Esophagus muscularis mucosa (tissue), 4 donors: Measurements from ENCODE around the gene ADAMTS9. TPM values are rescaled to one million over a fixed set of nuclear protein-coding genes. Genes with fewer than 3 reads are reported as not detected.
"Not testable (repeated sequence)": the region's sequence is repeated elsewhere in the genome, so short reads cannot be mapped to it uniquely, and the experiment has no call there.

ENCODE experiments used
- DNase-seq: peaks from one replicate; pipeline ENCODE4 v3.0.0-alpha.2; 2017; ENCODE audit errors: extremely low spot score
- H3K27ac ChIP-seq, 4 donors: fragments of 200-600 bp; sonication (generic); replicated peaks in 1 of 4; 1 replicate in 3 of 4; 2 replicates in 1 of 4; pipeline ENCODE4 v1.5.1; 2016 to 2019; ENCODE audit warnings: mild to moderate bottlenecking in 1 of 4
- H3K27me3 ChIP-seq, 4 donors: fragments of 200-600 bp; sonication (generic); one replicate each; pipeline versions ENCODE4 v1.5.1 to v1.6.0; 2016 to 2019
- H3K36me3 ChIP-seq, 4 donors: fragments of 200-600 bp; sonication (generic); one replicate each; pipeline ENCODE4 v1.5.1; 2016 to 2019
- H3K4me1 ChIP-seq, 4 donors: fragments of 200-600 bp; sonication (generic); one replicate each; pipeline ENCODE4 v1.5.1; 2016 to 2019
- H3K4me3 ChIP-seq, 4 donors: fragments of 200-600 bp; sonication (generic); 1 replicate in 2 of 4; 2 replicates in 2 of 4; pipeline ENCODE4 v1.5.1; 2016 to 2019; ENCODE audit warnings: mild to moderate bottlenecking in 4 of 4, moderate library complexity in 1 of 4
- H3K9me3 ChIP-seq, 4 donors: fragments of 200-600 bp; sonication (generic); 1 replicate in 3 of 4; 2 replicates in 1 of 4; pipeline ENCODE4 v1.5.1; 2016 to 2019
- CTCF ChIP-seq, 3 experiments: fragments of 200-600 bp in 2 of 3; fragments of 450-650 bp in 1 of 3; sonication (generic) in 2 of 3; IDR thresholded peaks; one replicate each; pipeline ENCODE4 v1.5.1; 2017 to 2019; ENCODE audit warnings: antibody characterized with exemption in 3 of 3, mild to moderate bottlenecking in 2 of 3, moderate library complexity in 1 of 3
- EP300 ChIP-seq: sonication (generic); formaldehyde crosslinking; IDR thresholded peaks from one replicate; pipeline ENCODE4 v1.6.1; 2017; ENCODE audit warnings: antibody characterized with exemption
- POLR2A ChIP-seq: fragments of 450-650 bp; IDR thresholded peaks from one replicate; pipeline ENCODE4 v1.6.1; 2017; ENCODE audit warnings: antibody characterized with exemption, moderate library complexity, mild to moderate bottlenecking, low read depth
- POLR2AphosphoS5 ChIP-seq, 2 donors: sonication (generic); formaldehyde crosslinking; IDR thresholded peaks; one replicate each; pipeline ENCODE4 v1.6.1; 2017; ENCODE audit warnings: antibody characterized with exemption in 2 of 2
- WGBS: methylation state at CpG from one replicate; pipeline ENCODE4 v1.1.5; 2018; 5-methylcytosine and 5-hydroxymethylcytosine counted together
- intact Hi-C: fragments of 100-400 bp; cut with DNase I; formaldehyde crosslinking; loops from one replicate; pipeline ENCODE4 v1.15.1; 2023
- total RNA-seq, 4 donors: library from RNA; depleted of rRNA; stranded (reverse); fragments of >200 nt; gene quantifications; one replicate each; pipeline versions ENCODE4 v1.1.0 to v1.2.1, GENCODE V29; 2016

ADAMTS9 gene
- total RNA-seq, 4 donors from 2014 or later = 45.3 to 142 (median 56.6) TPM

GRCh38 chr3:64550745-64551144 lies 137.1 kb downstream of the ADAMTS9 start:
- no peak for TF ChIP-seq POLR2AphosphoS5 (IDR thresholded peaks at IDR 0.05)
- TF ChIP-seq EP300 = no peak
- TF ChIP-seq CTCF (IDR thresholded peaks at IDR 0.05) = no peak
- TF ChIP-seq POLR2A = no peak
- DNase-seq = peak; percentile 60
- H3K36me3 ChIP-seq = peaks cover 0 to 92% (median 9%) of the 10 kb centered on the region in 4 donors
- H3K27ac ChIP-seq = peak overlapping the region; percentile 79 to 87 (median 83)
- intact Hi-C loops = loop anchor here (5.0 kb wide), 1 partner anchor 62 kb away; no protein-coding TSS in a partner anchor
- no peaks in the 10 kb centered on the region for H3K9me3 ChIP-seq
- peaks cover 10 to 73% (median 61%) of the 10 kb centered on the region in 4 donors for H3K4me1 ChIP-seq
- no peak overlapping the region for H3K4me3 ChIP-seq
- WGBS = 94% methylated on average over 14 of the region's 15 CpGs
- H3K27me3 ChIP-seq = no peaks in the 10 kb centered on the region

GRCh38 chr3:64549869-64550268 lies 137.9 kb downstream of the ADAMTS9 start:
- WGBS = 91% methylated on average over 3 of the region's 3 CpGs
- intact Hi-C loops = loop anchor here (5.0 kb wide), 1 partner anchor 62 kb away; no protein-coding TSS in a partner anchor

GRCh38 chr3:64548200-64548889 lies 139.5 kb downstream of the ADAMTS9 start:
- DNase-seq = no peak
- Histone ChIP-seq H3K27me3 (no peaks in the 10 kb centered on the region), H3K27ac (peak overlapping the region; percentile 79 to 87 (median 83)), H3K4me1 (peaks cover 10 to 52% (median 49%) of the 10 kb centered on the region in 4 donors), H3K9me3 (no peaks in the 10 kb centered on the region), H3K4me3 (no peak overlapping the region), H3K36me3 (peaks cover 0 to 75% (median 10%) of the 10 kb centered on the region in 4 donors)
- intact Hi-C loops = no loop called here
- TF ChIP-seq POLR2AphosphoS5 (IDR thresholded peaks at IDR 0.05) (peak; percentile 78 to 81), CTCF (IDR thresholded peaks at IDR 0.05) (no peak), POLR2A (no peak)
- 33% methylated on average over 6 of the region's 6 CpGs for WGBS

More at GRCh38 chr3:64549869-64550268, 137.9 kb downstream of the ADAMTS9 start:
- Histone ChIP-seq H3K27me3 (no peaks in the 10 kb centered on the region), H3K27ac (peak overlapping the region; percentile 79 to 87 (median 83)), H3K36me3 (peaks cover 0 to 90% (median 10%) of the 10 kb centered on the region in 4 donors), H3K9me3 (no peaks in the 10 kb centered on the region), H3K4me1 (peaks cover 10 to 64% (median 58%) of the 10 kb centered on the region in 4 donors), H3K4me3 (no peak overlapping the region)
- DNase-seq = peak; percentile 24
- TF ChIP-seq EP300 = no peak
- no peak for TF ChIP-seq POLR2AphosphoS5 (IDR thresholded peaks at IDR 0.05)
- no peak for TF ChIP-seq CTCF (IDR thresholded peaks at IDR 0.05)
- no peak for TF ChIP-seq POLR2A

- Histone ChIP-seq H3K9me3 (no peaks in the 10 kb centered on the region), H3K27ac (peak overlapping the region; percentile 79 to 87 (median 83)), H3K4me1 (peaks cover 10 to 38% (median 35%) of the 10 kb centered on the region in 4 donors), H3K36me3 (peaks cover 0 to 63% (median 12%) of the 10 kb centered on the region in 4 donors), H3K4me3 (no peak overlapping the region), H3K27me3 (no peaks in the 10 kb centered on the region)
- 72% methylated on average over 6 of the region's 8 CpGs for WGBS
- no peak for TF ChIP-seq CTCF (IDR thresholded peaks at IDR 0.05)
- TF ChIP-seq POLR2A = no peak
- no peak for TF ChIP-seq EP300
- no peak for TF ChIP-seq POLR2AphosphoS5 (IDR thresholded peaks at IDR 0.05)
- DNase-seq = no peak
- intact Hi-C loops = no loop called here
Measured at GRCh38 chr3:64546856-64547255, 140.9 kb downstream of the ADAMTS9 start.

- H3K27ac ChIP-seq, H3K4me3 ChIP-seq, H3K27me3 ChIP-seq, DNase-seq, intact Hi-C loops, H3K9me3 ChIP-seq: not testable (repeated sequence)
- Histone ChIP-seq H3K4me1 (peaks cover 14 to 42% (median 40%) of the 10 kb centered on the region in 4 donors), H3K36me3 (peaks cover 7 to 63% (median 23%) of the 10 kb centered on the region in 4 donors)
- 84% methylated on average over 3 of the region's 3 CpGs for WGBS
Measured at GRCh38 chr3:64545239-64545638, 142.6 kb downstream of the ADAMTS9 start.
